GM10847 (cell line): ENCODE data around the gene ADARB2.

Source experiments
- POLR2A ChIP-seq: IDR thresholded peaks from 2 replicates; pipeline ENCODE4 v1.6.1; 2011; ENCODE audit not compliant: insufficient read length; ENCODE audit errors: extremely low read depth

Gene ADARB2

DNA sequence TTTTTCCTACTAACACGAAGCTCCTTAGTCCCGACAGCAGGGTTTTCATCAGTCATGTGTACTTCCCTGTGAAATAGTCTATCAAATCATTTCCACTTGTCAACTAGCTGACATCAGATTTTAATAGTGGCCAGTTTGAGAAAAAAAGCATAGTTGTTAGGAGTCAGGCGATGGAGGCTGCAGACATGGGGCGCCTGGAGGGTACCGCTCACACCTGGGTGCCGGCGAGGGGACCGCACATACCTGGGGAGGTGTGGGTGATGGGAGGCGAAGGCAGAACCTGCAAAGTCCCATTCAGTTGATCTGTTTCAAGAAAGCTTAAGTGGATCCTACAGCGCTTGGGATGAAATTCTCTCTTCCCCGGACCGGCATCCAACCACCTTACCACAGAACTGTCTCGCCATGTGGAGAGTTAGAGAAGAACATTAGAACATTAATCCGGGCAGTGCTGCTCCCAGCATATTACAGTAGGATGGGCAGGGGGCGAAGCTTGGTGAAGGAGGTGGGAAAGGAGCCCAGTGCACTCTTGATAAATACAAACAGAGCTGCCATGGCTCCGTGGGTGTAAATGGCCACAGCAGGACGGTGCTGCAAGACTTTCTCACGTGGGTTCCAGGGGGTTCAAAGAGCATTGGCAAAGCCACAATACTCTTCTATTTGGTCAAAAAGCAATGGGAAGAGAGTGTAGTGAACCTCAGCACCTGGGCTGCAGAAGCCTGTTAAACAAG is 24.2 kb downstream of the ADARB2 start:
- TF ChIP-seq POLR2A: no peak

DNA sequence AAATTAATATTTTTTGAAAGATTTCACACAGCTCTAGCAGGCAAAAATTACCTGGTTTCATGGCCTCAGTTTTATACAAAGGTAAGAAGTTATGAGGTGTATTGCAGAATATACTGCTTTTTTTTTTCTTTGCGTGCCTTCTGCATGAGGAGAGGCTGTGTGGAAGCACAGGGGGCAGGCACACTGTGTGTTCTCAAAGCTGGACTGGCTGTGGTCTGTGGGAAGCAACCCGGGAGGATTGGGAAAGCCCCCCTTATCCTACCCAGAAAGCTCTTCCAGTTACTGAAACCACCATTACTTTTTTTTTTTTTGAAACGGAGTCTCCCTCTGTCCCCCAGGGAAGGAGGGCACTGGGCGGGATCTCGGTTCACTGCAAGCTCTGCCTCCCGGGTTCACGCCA is 25.0 kb downstream of the ADARB2 start:
- no peak for TF ChIP-seq POLR2A

DNA sequence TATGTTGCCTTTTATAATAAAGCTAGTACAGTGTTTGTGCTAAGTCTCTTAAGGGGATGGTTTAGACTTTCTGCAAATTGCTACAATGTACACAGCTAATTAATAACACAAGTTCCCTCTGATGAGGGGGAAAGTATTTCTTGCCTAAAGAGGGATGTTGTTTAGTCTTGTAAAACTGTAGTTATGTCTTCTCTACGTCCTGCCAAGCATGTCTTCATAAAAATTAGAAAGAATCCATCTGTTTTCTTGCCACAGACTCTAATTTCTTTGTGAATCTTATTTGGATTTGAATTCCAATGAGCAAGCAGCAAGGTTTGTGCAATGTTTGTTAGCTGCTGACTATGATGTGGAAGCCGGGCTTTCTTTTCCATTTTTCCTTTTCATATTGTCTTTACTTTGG is 28.2 kb downstream of the ADARB2 start:
- TF ChIP-seq POLR2A: no peak

DNA sequence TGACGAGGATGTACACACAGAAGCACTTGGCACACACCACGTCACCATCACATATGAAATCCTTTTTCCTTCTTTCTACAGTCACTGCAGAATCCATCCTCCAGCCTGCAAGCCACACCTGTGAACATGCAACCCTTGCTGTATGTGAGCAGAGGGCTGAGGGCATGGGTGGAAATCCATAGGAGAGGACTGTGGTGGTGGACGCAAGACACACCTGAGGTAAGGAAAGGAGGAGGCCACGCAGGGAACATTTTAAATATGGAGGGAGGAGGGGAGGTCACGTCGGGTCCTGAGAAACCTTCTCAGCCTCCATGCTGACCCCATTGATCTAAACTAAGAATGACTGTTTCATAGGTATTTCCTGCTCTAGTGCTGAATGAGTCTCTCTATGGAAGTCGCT is 28.6 kb downstream of the ADARB2 start:
- no peak for TF ChIP-seq POLR2A

DNA sequence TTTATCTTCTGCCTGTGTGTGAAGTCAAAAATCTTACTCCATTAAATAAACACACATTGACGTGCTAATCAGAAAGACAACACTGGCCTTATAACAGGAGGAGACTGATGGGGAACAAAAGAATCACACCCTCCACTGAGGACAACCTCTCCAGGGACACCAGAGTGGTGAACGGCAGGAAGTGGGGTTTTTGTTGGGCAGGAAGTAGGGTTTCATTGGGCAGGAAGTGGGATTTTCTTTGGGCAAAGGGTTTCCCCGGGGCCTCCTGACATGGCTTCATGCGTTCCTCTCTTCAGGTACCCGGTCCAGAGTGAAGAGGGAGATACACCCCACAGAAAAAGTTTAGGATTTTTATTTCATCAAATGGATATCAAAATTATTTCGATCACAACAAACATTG is 30.6 kb downstream of the ADARB2 start:
- no peak for TF ChIP-seq POLR2A

DNA sequence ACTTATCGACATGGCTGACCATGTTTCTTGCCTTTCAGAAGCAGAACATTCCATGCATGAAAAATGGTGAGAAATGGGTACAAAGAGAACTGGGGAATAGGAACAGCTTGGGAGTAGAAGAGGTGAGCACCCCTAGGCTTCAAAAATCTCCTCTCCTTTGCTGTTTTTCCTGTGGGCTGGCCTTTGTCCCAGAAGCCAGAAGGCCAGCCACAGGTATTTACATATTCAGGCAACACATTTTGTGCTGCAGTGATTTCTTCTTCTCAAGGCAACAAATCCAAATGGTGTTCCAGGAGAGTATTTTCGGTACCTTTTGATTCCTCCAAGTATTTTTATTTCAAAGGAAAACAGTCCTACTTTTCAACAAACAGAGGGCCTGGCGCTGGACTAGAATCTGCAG is 31.1 kb downstream of the ADARB2 start:
- no peak for TF ChIP-seq POLR2A

DNA sequence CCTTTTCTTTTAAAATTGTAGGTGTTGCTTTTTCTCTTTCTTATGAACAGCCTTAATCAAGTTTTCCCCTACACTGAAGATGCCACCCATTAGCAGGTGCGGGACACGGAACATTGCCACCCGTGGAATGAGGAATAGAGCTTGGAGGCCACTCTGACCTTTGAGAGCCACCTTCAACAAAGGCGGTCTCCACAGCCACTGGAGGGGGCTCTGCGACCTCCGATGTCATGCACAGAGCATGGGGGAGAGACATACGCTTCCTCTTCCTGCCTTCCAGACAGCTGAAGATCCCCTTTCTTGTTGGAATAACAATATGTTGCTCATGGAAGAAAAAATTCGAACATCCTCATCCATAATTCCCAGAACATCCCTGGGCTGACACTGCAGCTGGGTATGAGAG is 39.1 kb downstream of the ADARB2 start:
- TF ChIP-seq POLR2A: no peak

DNA sequence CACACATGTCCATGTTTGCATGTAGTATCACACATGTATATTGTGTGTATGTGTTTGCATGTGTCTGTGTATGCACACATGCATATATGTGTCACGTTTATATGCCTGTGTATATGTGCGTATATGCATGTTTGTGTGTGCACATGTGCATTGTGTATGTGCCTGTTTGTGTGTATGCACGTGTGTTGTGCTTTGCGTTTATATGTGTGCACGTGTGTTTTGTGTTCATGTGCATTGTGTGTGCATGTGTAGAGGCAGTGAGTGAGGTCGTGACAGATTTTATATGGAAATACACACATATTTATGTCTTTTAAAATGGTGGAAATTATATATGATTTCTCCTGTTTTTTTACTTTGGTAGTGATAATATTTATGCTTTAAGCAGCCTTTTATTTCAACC is 41.2 kb downstream of the ADARB2 start:
- no peak for TF ChIP-seq POLR2A

DNA sequence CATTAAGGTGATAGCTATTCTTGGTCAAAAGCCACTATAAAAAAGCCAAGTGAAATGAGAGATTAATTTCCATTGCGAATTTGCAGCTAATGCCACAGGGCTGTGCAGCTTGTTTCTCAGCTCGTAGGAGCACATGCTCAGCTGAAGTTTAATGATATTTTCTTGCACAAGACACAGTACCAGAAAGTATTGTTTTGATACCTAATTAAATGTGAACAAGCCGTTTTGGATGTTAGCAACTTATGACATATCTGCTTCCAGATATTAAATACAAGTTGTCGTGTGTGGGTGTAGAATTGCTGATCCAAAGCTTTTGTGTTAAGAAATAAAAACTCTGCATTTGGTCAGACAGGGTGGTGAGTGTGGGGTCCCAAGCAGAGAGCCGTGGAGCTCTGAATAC is 47.2 kb downstream of the ADARB2 start:
- no peak for TF ChIP-seq POLR2A

DNA sequence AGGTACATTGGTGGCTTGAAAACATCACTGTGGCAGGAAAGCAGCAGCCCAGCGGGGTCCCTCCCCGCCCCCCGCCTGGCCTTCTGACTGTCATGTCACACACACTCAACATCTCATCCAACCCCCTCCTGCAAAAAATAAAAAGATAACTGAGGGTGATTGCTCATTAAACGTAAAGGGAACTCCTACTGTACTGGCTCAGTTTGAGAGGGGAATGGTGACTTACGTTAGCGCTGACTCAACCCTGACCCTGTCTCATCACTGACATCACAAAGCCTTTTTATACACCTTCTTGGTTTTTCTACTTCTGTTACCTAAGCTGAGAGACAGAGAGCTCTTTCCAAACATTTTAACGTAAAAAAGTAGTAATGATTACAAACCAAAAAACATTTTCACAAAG is 48.8 kb downstream of the ADARB2 start:
- no peak for TF ChIP-seq POLR2A

DNA sequence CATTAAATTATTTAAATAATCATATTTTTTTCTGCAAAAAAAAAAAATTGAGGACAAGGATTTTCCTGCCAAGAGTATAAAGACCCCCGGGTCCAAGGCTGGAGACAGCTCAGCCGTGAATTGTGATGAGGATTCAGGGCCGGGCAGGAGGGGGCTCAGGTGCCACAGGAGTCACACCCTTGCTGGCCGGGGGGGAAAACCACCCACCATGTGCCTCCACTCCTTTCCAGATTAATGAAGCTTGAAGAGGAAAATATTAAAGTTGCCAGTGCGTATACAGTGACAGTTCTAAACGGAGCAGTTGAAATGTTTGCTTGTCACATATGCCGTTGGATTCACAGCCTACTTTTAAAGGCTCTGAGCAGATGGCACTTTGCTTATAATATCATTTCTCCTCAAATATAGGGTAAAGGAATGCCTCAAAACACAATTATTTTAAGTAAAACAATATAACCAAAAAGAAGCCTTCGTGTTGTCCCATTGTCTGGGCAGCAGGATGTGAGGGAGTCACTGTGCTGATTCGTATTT is 49.6 kb downstream of the ADARB2 start:
- TF ChIP-seq POLR2A: no peak

DNA sequence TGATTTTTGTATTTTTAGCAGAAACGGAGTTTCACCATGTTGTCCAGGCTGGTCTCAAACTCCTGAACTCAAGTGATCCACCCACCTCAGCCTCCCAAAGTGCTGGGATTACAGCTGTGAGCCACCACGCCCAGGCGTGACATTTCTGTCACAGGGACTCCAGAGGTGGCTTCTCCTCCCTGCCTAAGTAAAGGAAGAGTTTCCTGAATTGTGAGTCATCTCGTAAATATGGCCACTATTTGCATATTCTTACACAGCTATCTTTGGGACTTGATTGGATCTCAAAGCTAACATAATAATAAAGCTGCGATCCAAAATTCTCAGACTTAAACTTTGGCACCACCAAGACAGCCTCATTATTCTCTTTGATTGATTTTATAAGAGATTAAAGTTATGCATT is 50.1 kb downstream of the ADARB2 start:
- TF ChIP-seq POLR2A: no peak

DNA sequence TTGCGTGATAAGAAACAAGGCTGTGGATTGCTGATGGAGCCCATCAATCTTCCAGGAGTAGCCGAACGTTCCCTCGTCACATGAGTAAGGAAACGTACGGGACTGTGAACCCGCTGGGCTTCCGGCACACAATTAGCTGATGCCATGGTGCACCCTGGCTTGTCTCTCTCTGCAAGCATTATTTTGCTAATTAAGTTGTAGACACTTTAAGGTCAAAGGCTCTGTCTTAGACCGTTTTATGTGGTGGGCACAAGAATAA is 50.9 kb downstream of the ADARB2 start:
- no peak for TF ChIP-seq POLR2A

DNA sequence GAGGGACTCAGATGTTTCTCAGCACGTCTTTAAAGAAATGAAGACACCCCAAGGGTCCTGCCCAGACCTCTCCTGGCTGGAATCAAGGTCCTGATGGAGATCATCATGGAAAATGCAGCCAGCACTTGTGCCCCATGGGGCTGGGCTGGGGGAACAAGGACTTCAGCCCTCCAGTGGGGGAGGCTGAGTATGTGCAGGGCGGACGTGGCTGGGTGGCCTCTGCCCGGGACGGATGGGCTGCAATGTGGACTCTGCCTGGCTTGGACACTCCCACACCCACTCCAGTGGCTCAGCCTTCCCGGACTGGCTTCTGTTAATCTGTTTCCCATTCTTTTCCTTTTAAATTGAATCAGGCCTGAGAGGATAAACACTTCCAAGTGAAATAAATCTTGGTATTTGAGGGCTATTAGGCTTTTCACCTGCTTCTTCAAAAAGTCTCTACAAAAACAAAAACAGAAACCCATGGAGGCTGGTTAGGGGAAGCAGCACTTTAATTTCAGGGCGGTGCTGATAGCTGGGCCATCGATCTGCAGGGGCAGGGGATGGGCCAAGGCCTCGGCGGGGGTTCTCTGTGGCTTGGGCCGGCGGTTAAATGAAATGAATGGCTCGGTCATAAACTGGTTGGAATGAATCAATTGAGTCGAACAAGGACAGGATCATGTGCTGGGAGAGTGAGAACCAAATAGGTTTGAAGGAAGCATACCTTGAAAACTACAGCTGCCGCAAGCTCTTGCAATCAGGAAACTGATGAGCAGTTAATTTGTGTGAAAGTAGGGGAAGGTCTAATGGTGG is 51.4 kb downstream of the ADARB2 start:
- TF ChIP-seq POLR2A: no peak

DNA sequence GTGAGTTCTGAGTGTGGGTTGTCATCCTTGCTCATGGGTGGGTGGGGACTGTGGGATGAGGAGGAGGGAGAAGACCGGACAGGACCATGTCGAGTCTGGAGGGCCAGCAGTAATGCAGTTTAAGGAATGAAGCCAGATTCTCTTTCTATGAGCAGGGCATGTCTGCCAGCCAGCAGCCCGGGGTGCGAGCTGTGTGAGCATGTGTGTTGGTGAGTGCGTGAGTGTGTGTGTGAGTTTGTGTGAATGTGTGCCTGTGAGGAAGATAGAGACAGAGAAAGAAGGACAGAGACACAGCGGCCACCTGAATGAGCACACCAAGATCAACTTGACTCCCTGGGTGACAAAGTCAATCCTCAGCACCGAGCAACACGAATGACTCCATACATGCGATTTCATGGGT is 52.3 kb downstream of the ADARB2 start:
- no peak for TF ChIP-seq POLR2A

DNA sequence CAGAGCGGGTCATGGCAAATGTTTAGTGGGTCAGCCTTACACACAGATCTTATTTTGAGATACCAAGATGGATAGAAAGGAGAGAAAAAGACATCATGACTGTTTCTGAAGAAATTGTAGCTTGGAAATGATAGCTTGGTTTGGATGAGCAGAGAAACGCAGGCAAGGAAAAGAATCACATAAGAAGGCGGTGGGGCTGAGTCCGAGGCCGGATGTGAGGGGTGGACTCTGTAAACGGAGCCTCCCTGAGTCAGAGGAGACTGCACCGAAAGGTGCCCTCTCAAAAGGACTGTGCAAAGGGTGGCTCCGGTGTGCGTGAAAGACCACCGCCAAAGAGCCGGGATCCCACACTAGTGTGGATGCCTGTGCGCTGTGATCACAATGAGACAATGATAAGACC is 53.7 kb downstream of the ADARB2 start:
- no peak for TF ChIP-seq POLR2A
